Nephron progenitor cell (in vitro differentiated cells): Measurements from ENCODE around the gene TMOD1.
"Not testable (repeated sequence)": the region's sequence is repeated elsewhere in the genome, so short reads cannot be mapped to it uniquely, and the experiment has no call there.

Experiments used
- DNase-seq: peaks from one replicate; pipeline ENCODE4 v3.0.0; 2021
- H3K27ac Mint-ChIP-seq: 2 replicates; pipeline ENCODE4 v1.8.0; 2021; ENCODE audit warnings: mild to moderate bottlenecking, moderate library complexity, mixed read lengths
- H3K27me3 Mint-ChIP-seq: 2 replicates; pipeline ENCODE4 v1.8.0; 2021; ENCODE audit warnings: mild to moderate bottlenecking, low read depth, mixed read lengths; ENCODE audit not compliant: poor library complexity
- H3K36me3 Mint-ChIP-seq: 2 replicates; pipeline ENCODE4 v1.8.0; 2021; ENCODE audit warnings: low read depth, mixed read lengths
- H3K4me1 Mint-ChIP-seq: 2 replicates; pipeline ENCODE4 v1.8.0; 2021; ENCODE audit warnings: mixed read lengths
- H3K4me3 Mint-ChIP-seq: 2 replicates; pipeline ENCODE4 v1.8.0; 2021; ENCODE audit warnings: mild to moderate bottlenecking, moderate library complexity, mixed read lengths
- H3K9me3 Mint-ChIP-seq: 2 replicates; pipeline ENCODE4 v1.8.0; 2021; ENCODE audit warnings: mild to moderate bottlenecking, moderate library complexity, mixed read lengths
- TF ChIP-seq, protein P1 (sequence below): fragments of 200-600 bp; sonication (generic); IDR thresholded peaks from 2 replicates; pipeline ENCODE4 v1.5.0; 2021; ENCODE audit warnings: antibody characterized with exemption

TMOD1 gene

DNA sequence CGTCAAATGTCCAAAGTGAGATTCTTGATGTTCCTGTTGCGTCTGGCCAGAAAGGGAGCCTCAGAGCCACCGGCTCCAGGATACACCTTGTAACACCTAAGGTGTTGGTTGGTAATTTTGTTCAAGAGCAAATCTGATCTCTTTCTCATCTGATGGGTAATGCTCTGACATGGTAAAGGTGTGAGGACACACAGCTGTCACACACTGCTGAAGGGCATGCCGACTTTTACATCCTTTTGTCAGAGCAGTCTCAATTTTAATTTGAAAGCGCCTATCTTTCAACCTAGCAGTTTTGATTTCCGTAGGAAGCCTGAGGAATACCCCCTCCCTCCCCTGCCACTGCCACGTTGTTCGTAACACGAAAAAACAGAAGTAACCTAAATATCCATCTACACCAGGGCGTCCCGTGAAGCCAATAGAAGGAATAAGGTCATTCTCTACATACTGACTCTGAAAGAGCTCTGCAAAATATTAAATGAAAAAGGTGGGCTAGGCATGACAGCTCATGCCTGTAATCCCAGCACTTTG is 74.3 kb downstream of the TMOD1 start:
- no peak for DNase-seq
- H3K36me3 Mint-ChIP-seq, result no peaks in the 10 kb centered on the region
- H3K27ac Mint-ChIP-seq, result no peak overlapping the region
- peaks cover 4% of the 10 kb centered on the region for H3K9me3 Mint-ChIP-seq
- H3K4me3 Mint-ChIP-seq, result no peak overlapping the region
- TF ChIP-seq, protein P1, sequence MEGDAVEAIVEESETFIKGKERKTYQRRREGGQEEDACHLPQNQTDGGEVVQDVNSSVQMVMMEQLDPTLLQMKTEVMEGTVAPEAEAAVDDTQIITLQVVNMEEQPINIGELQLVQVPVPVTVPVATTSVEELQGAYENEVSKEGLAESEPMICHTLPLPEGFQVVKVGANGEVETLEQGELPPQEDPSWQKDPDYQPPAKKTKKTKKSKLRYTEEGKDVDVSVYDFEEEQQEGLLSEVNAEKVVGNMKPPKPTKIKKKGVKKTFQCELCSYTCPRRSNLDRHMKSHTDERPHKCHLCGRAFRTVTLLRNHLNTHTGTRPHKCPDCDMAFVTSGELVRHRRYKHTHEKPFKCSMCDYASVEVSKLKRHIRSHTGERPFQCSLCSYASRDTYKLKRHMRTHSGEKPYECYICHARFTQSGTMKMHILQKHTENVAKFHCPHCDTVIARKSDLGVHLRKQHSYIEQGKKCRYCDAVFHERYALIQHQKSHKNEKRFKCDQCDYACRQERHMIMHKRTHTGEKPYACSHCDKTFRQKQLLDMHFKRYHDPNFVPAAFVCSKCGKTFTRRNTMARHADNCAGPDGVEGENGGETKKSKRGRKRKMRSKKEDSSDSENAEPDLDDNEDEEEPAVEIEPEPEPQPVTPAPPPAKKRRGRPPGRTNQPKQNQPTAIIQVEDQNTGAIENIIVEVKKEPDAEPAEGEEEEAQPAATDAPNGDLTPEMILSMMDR, result no peak
- peaks cover 18% of the 10 kb centered on the region for H3K27me3 Mint-ChIP-seq
- peaks cover 5% of the 10 kb centered on the region for H3K4me1 Mint-ChIP-seq

DNA sequence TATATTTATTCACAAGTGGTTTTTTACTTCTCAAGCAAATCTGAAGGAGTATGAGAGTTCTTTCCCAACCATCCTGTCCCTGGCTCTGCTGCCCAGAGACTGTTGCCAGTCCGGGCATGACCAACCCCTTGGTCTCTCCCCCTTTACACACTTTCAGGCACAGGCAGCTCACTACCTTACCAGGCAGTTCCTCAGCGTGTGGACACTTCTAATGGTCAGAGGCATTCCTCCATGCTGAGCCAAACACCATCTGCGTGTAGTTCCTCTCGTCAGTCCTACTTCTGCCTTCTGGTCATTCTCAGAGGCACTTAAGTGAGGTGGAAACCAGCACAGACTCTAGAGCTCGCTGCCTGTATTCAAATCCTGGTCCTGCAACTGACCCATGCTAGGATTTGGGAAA is 75.6 kb downstream of the TMOD1 start:
- Mint-ChIP-seq H3K9me3 (peaks cover 4% of the 10 kb centered on the region), H3K4me1 (peaks cover 1% of the 10 kb centered on the region), H3K27ac (no peak overlapping the region), H3K27me3 (peaks cover 18% of the 10 kb centered on the region), H3K36me3 (no peaks in the 10 kb centered on the region), H3K4me3 (no peak overlapping the region)
- TF ChIP-seq, protein P1, result no peak
- DNase-seq, result no peak

DNA sequence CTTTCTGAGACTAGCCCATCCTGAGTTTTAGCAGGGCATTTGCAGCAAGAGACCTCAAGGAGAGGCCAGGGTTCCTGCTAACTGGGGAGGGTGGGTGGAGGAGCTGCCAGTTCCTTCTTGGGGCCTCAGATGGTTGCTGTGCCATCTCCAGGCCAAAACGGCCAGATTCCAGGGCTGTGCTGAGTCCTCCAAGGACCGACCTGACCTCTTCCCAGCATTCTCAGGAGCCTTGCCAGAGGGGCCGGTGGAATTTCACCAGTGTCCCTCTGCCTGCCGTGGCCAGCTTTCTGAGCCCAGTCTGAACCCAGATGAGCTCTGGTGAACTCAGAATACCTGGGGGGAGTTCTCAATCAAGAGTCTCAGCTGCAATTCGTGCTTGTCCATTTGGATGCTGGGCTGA is 77.4 kb downstream of the TMOD1 start:
- TF ChIP-seq, protein P1, result no peak
- H3K27me3 Mint-ChIP-seq, result peaks cover 14% of the 10 kb centered on the region
- no peak overlapping the region for H3K27ac Mint-ChIP-seq
- no peak for DNase-seq
- no peaks in the 10 kb centered on the region for H3K36me3 Mint-ChIP-seq
- H3K4me3 Mint-ChIP-seq, result no peak overlapping the region
- H3K9me3 Mint-ChIP-seq, result peaks cover 4% of the 10 kb centered on the region
- no peaks in the 10 kb centered on the region for H3K4me1 Mint-ChIP-seq

DNA sequence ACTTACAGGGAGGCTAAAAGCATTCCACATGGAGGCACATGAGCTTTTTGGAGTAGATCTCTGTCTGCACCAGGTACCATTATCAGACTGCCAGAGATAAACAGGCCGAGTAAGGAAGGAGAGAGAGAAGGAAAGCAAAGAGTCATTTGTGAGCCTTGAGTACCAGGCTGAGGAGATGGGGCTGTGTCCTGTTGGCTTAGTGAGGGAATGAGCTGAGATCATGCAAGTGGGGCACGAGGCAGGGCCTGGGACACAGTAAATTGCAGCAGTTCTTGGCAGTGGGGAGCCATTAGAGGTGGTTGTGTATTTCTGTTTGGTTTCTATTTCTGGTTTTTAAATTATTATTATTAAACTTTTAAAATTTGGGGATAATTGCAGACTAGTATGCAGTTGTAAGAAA is 78.4 kb downstream of the TMOD1 start:
- Mint-ChIP-seq H3K4me3 (no peak overlapping the region), H3K27me3 (peaks cover 13% of the 10 kb centered on the region), H3K9me3 (peaks cover 4% of the 10 kb centered on the region), H3K27ac (no peak overlapping the region), H3K36me3 (no peaks in the 10 kb centered on the region), H3K4me1 (no peaks in the 10 kb centered on the region)
- DNase-seq, result no peak
- TF ChIP-seq, protein P1, result no peak

DNA sequence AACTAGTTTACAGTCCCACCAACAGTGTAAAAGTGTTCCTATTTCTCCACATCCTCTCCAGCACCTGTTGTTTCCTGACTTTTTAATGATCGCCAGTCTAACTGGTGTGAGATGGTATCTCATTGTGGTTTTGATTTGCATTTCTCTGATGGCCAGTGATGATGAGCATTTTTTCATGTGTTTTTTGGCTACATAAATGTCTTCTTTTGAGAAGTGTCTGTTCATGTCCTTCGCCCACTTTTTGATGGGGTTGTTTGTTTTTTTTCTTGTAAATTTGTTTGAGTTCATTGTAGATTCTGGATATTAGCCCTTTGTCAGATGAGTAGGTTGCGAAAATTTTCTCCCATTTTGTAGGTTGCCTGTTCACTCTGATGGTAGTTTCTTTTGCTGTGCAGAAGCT is 80.1 kb downstream of the TMOD1 start:
- H3K9me3 Mint-ChIP-seq, H3K27me3 Mint-ChIP-seq, DNase-seq, H3K4me1 Mint-ChIP-seq, H3K27ac Mint-ChIP-seq, H3K36me3 Mint-ChIP-seq, H3K4me3 Mint-ChIP-seq: not testable (repeated sequence)

DNA sequence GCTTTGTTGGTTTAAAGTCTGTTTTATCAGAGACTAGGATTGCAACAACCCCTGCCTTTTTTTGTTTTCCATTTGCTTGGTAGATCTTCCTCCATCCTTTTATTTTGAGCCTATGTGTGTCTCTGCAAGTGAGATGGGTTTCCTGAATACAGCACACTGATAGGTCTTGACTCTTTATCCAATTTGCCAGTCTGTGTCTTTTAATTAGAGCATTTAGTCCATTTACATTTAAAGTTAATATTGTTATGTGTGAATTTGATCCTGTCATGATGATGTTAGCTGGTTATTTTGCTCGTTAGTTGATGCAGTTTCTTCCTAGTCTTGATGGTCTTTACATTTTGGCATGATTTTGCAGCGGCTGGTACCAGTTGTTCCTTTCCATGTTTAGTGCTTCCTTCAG is 83.3 kb downstream of the TMOD1 start:
- not testable (repeated sequence) for H3K4me1 Mint-ChIP-seq
- Mint-ChIP-seq H3K9me3 (peaks cover 21% of the 10 kb centered on the region), H3K36me3 (peaks cover 14% of the 10 kb centered on the region)

DNA sequence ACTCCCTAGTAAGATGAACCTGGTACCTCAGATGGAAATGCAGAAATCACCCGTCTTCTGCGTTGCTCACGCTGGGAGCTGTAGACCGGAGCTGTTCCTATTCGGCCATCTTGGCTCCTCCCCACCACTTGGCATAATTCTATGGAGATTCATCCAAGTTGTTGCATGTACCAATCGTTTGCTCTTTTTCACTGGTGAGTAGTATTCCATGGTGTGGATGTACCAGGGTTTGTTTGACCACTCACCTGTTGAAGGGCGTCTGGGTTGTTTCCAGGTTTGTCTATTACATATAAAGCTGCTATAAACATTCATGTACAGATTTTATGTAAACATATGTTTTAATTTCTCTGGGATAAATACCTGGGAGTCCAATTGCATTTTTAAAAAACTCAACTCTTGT is 85.4 kb downstream of the TMOD1 start:
- H3K36me3 Mint-ChIP-seq, result peaks cover 14% of the 10 kb centered on the region
- DNase-seq, H3K27me3 Mint-ChIP-seq: not testable (repeated sequence)

More for the DNA sequence above, 83.3 kb downstream of the TMOD1 start:
- not testable (repeated sequence) for H3K27ac Mint-ChIP-seq, H3K4me3 Mint-ChIP-seq, H3K27me3 Mint-ChIP-seq, DNase-seq

More for the DNA sequence above, 85.4 kb downstream of the TMOD1 start:
- H3K4me3 Mint-ChIP-seq, H3K27ac Mint-ChIP-seq, H3K4me1 Mint-ChIP-seq: not testable (repeated sequence)
- H3K9me3 Mint-ChIP-seq, result peaks cover 18% of the 10 kb centered on the region
